SW 1271 (cell line): ENCODE data around the gene CHAD.

Experiments used
- DNase-seq, 2 experiments: peaks; one replicate each; lab custom pipeline; 2025; lab: John Stamatoyannopoulos, UW

The CHAD gene

DNA sequence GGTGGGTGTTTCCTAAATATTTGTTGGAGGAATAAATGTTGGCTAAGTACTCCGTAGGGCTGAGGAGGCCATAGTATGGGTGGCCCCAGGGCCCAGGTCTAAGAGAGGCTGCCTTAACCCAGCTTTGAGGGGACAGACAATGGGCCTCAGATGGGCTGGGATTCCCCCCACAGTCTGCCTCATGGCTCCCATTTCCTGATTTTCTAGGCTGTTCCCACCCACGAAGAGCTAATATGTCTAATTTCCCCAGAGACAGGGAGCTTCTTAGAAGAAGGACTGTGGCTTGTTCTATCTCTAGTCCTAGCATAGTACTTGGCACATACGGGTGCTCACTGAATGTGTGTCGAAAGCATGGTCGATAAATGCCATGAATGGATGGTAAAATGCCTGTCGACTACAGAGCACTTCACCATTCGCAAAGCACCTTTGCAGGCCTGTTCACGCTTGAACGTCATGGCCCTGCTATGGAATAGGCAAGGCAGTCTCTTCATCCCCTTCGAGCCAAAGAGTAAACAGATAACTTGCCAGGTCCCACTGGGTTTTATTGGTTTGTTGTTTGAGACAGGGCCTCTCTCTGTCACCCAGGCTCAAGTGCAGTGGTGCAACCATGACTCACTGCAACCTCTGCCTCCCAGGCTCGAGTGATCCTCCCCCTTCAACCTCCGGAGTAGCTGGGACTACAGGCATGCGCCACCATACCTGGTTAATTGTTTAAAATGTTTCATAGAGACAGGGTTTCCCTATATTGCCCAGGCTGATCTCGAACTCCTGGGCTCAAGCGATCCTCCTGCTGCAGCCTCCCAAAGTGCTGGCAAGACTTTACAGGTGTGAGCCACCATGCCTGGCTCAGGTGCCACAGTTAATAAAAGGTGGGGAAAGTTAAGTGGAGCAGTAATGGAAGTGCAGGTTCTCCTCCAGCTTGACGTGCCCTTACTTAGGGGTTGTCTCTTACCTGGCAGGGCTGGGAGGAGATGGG lies 9.7 kb downstream of the CHAD start:
- DNase-seq: no peak

DNA sequence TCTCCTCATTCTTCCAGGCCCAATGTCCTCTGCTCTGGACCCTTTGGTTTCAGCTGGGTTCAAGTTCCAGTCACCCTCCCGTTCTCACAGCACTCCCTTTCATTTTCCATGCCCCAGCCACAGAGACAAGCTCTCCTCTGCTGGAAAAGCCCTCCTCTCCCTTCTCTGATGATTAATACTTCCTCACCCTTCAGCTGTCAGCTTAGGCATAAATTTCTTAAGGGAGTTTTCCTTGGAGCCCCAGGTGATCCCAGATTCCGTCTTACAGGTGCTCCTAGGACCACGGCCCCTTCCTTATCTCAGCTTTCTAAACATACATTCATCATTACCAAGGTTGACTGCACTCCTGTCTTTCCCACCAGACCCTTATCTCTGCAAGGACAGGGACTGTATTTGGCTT lies 10.4 kb downstream of the CHAD start:
- no peak for DNase-seq

DNA sequence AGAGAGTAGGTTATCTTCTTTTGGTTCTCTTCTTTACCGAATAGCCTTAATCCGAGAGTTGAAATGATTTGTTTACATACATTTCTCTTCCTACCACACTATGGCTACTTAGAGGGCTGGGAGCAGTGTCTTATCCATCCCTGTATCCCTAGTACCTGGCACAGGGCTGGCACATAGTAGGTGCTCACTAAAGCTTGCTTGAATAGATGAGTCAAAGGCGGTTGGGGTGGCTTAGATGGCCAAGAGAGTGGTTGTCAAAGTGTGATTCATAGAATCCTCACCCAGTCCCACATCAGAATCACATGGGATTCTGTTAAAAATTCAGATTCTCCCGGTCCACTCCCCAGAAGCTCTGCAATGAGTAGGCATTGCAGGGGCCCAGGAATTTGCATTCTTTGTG lies 11.1 kb downstream of the CHAD start:
- DNase-seq: no peak

DNA sequence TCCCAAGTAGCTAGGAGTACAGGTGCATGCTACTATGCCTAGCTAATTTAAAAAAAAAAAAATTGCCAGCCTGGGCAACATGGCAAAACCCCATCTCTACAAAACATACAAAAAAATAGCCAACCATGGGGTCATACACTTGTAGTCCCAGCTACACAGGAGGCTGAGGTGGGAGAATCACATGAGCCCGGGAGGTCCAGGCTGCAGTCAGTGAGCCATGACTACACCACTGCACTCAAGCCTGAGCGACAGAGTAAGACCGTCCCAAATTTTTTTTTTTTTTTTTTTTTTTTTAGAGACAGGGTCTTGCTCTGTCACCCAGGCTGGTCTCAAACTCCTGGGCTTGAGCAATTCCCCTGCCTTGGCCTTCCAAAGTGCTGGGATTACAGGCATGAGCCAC lies 14.8 kb downstream of the CHAD start:
- DNase-seq: no peak

DNA sequence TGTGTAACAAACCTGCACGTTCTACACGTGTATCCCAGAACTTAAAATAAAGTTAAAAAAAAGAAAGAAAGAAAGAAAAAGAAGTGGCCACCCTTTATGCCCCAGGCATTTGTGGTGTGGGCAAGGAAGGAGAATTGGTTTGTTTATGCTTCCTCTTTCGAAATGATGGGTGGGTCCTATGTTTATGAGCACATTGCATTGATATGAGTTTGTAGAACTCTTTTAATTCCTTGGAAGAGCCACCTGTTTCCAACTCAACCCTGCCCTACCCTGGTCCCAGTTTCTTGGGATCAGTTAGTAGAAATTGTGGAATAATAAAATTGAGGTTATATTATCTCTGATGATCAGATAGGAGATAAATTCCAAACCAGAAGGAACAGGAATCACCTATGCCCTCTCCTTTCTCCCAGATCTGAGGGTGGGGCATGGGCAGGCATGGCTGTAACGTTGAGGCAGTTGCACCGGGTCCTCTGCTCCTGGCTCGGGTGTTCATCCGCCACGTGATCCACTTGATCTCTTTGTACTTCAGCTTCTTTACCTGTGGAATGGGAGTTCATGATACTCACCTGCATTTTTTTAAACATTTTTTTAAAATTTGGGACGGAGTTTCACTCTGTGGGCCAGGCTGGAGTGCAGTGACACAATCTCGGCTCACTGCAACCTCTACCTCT lies 15.9 kb downstream of the CHAD start:
- no peak for DNase-seq

DNA sequence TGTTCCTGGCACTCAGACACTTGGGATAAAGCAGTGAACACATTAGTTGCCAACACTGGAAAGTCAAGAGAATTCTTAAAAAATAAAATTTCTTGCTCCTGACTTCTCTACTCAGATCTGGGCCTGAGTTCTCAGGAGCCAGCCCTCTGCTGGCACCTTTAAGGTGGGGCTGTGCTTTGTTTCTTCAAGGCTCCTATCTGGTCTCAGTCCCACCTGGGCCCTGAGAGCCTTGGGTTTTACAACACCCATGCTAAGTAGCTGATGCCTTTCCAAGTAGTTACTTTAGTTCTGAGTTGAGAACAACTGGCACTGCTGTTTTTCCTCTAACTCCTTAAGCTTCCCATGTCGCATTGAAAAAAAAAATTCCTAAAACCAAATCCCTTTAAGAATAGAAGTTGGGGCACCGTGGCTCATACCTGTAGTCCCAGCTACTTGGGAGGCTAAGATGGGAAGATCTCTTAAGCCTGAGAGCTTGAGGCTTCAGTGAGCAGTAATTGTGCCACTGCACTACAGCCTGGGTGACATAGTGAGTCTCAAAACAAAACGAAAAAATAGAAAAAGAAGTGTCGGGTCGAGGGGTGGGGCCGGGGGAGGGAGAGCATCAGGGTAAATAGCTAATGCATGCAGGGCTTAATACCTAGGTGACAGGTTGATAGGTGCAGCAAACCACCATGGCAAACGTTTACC lies 16.6 kb downstream of the CHAD start:
- no peak for DNase-seq

- DNase-seq: no peak
These were observed 20.0 kb downstream of the CHAD start for GRCh38 chr17:50448643-50449042.

- DNase-seq: no peak
These were observed 20.6 kb downstream of the CHAD start for GRCh38 chr17:50447870-50448595.

- no peak for DNase-seq
These were observed 22.9 kb downstream of the CHAD start for GRCh38 chr17:50445730-50446325.

DNA sequence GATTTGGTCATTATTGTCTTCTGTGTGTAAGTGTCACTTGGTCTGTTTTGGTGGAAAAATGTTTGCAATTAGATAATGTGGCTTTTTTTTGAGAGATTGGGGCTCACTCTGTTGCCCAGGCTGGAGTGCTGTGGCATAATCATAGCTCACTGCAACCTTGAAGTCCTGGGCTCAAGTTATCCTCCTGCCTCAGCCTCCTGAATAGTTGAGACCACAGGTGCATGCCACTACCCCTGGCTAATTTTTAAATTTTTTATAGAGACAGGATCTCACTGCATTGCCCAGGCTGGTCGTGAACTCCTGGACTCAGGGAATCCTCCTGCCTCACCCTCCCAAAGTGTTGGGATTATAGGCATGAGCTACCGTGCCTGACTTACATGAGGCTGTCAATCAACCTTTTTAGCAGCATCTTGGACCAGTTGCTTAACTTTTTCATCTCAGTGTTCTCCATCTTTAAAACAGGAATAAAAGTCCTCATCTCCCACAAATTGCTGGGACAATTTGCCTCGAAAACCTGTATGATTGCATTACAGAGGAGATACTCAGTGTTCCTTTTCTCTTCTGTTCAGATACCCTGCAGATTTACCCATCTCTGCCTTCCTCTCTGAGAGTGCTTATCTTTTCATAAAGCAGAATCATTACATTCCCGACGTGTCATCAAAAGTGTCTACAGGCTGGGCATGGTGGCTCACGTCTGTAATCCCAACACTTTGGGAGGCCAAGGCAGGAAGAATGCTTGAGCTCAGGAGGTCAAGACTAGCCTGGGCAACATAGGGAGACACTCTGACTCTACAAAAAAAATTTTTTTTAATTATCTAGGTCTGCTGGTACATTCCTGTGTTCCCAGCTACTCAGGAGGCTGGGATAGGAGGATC lies 23.6 kb downstream of the CHAD start:
- no peak for DNase-seq

- no peak for DNase-seq
These were observed 25.1 kb downstream of the CHAD start for GRCh38 chr17:50443505-50443974.

- no peak for DNase-seq
These were observed 27.5 kb downstream of the CHAD start for GRCh38 chr17:50440838-50441829.

DNA sequence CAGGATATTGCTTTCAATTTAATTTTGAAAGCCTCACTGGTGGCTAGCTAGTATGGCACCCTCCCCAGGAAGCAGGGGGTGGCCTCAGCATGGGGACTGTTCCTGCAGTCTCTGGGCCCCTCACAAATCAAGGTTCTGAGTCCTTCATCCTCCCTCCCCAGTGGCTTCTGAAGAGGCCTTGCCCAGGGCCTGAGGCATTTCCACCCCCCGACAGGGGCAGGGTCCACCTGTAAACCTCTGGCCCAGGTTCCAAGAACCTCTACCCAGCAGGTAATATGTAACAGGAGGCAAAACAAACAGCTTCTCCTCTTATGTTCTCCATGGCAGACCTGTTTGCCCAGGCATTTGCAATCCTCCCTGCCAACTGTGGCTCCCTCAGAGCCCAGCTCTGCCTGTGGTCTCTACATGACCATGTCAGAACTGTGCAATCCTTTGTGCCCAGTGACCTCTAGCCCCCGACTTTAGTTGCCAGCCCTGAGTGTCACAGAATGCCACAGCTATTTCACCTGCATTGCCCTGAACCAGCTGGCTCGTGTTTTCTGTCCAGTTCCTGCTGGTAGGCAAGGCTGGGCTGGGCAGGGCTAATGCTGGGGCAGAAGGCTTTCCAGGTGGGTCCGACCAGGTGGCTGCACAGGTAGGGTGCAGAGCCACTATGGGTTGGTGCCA lies 28.4 kb downstream of the CHAD start:
- DNase-seq: no peak

- no peak for DNase-seq
These were observed 29.7 kb downstream of the CHAD start for GRCh38 chr17:50439008-50439407.

DNA sequence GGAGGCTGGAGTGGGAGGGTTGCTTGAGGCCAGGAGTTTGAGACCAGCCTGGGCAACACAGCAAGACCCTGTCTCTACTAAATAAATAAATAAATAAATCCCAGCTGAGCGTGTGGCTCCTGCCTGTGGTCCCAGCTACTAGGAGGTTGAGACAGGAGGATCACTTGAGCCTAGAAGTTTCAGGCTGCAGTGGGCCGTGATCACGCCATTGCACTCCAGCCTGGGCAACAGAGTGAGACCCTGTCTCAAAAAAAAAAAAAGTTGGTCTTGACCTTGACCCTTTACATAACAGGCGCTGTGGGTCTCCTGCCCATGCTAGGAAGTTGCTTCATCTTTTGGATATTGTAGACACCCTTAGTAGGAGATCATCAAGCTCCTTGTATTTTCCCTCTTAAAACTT lies 31.3 kb downstream of the CHAD start:
- DNase-seq: no peak

DNA sequence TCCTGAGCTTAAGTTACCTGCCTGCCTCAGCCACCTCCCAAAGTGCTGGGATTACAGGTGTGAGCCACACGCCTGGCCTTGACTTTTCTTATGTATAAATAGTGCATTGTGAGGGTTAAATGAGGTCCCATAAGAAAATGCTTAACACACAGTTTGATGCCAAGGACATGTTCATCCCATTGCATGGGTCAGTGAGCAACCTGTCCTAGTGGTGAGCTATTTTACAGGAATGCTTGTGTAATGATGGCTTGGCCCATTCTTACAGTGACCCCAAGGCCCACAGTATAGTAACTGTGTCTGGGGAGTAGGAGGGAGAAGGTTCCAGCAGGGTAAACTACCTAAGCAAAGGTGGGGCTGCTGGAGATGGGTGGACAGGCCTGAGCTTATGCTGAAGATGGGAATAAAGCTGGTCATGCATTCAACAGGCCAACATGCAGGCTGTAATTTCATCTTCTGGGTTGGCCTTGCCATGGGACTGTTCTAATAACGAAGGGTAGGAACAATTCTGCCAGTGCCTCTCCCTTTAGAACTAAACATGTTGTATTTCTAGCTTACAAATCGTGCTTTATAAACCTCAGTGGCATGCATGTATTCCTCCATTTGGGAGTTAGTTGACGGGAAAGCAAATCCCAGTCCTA lies 36.4 kb downstream of the CHAD start:
- DNase-seq: no peak

DNA sequence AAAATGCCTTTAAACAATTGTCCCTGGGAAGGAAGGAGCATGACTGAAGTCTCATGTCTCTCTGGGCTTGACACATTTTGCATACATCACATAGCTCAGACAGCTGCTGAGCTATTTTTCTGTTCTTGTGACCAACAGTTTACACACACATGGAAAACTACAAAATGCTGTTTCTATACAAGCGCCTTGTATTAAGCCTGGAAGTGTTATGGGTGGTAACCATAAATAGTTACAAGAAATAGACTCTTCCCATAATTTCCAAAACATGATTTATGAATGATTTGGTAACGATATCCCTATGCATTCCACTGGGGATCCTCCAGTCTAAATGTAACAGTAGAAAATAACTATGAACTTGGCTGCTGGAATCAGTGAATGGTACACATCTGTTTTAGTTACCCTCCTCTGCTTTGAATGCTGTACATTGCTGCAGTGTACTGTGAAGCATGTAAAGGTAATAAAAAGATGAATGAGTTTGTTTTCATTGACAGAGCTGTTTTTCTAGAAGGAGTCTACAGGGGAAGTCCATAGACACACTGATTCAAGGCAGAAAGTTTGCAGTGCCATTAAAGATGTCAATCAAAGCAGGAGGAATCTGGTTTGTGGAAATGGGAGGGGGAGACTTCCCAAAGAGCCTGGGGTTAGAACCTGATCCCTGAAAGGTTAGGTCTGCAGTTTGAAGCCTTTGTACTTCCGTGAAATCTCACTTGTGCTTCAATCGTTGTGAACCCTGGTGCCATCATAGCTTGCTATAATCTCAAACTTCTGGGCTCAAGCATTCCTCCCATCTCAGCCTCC lies 37.7 kb downstream of the CHAD start:
- DNase-seq: no peak
